GM20000 (cell line): ENCODE measurements around the gene TRIO.
"Not testable (repeated sequence)": the region's sequence is repeated elsewhere in the genome, so short reads cannot be mapped to it uniquely, and the experiment has no call there.

Experiments used
- DNase-seq: peaks from one replicate; pipeline ENCODE4 v3.0.0; 2012; ENCODE audit warnings: low spot score
- CTCF ChIP-seq: IDR thresholded peaks from 2 replicates; pipeline ENCODE4 v1.5.1; 2012; ENCODE audit warnings: mild to moderate bottlenecking, control low read depth; ENCODE audit errors: extremely low read depth, missing control alignments

TRIO gene

GRCh38 chr5:14142827-14143545 is at the start of gene TRIO:
Gene TRIO (plus strand): TSS chr5:14143342. CDS start chr5:14143726, 384 bp downstream.
- peak; percentile 94 for DNase-seq
- peak; percentile 42 for TF ChIP-seq CTCF

GRCh38 chr5:14097380-14097779 is 45.8 kb upstream of the TRIO start:
- not testable (repeated sequence) for DNase-seq

GRCh38 chr5:14097998-14098471 is 45.1 kb upstream of the TRIO start:
- no peak for DNase-seq
- no peak for TF ChIP-seq CTCF

GRCh38 chr5:14100281-14100680 is 42.9 kb upstream of the TRIO start:
- DNase-seq, result no peak

GRCh38 chr5:14101922-14102321 is 41.2 kb upstream of the TRIO start:
- no peak for TF ChIP-seq CTCF
- DNase-seq, result no peak

More at GRCh38 chr5:14100281-14100680, 42.9 kb upstream of the TRIO start:
- no peak for TF ChIP-seq CTCF

GRCh38 chr5:14102666-14103065 is 40.5 kb upstream of the TRIO start:
- TF ChIP-seq CTCF, result no peak
- DNase-seq, result no peak

- no peak for DNase-seq
- TF ChIP-seq CTCF, result no peak
These were observed 37.3 kb upstream of the TRIO start for GRCh38 chr5:14105718-14106410.

- TF ChIP-seq CTCF, result no peak
- no peak for DNase-seq
These were observed 35.6 kb upstream of the TRIO start for GRCh38 chr5:14107536-14107935.
